OCI-LY3 (cell line): ENCODE results near the gene AKAP1.

ENCODE experiments used
- H2AFZ ChIP-seq: fragments of 200-600, 300-600 bp; shearing (Covaris generic); 2 replicates; pipeline ENCODE4 v1.6.0; 2014; ENCODE audit warnings: antibody characterized with exemption, low read depth, low read length
- H3K27ac ChIP-seq: fragments of 200-600, 300-600 bp; sonication (generic); 2 replicates; pipeline ENCODE4 v1.5.1; 2014; ENCODE audit warnings: mild to moderate bottlenecking, low read length, moderate library complexity, mixed read lengths
- H3K27me3 ChIP-seq: fragments of 200-600, 300-600 bp; sonication (generic); 2 replicates; pipeline ENCODE4 v1.6.1; 2014; ENCODE audit warnings: low read depth, low read length, mixed read lengths
- H3K36me3 ChIP-seq: fragments of 200-600, 300-600 bp; sonication (generic); replicated peaks from 2 replicates; pipeline ENCODE3; 2014; ENCODE audit warnings: low read depth, low read length, mixed read lengths
- H3K4me1 ChIP-seq: fragments of 300-600, 200-600 bp; sonication (generic); 2 replicates; pipeline ENCODE4 v1.6.1; 2014; ENCODE audit warnings: low read length, mixed read lengths
- H3K4me2 ChIP-seq: fragments of 200-600, 300-600 bp; sonication (generic); 2 replicates; pipeline ENCODE4 v1.6.1; 2014; ENCODE audit warnings: low read length, mixed read lengths
- H3K4me3 ChIP-seq: fragments of 300-600, 200-600 bp; sonication (generic); 2 replicates; pipeline ENCODE4 v1.5.1; 2014; ENCODE audit warnings: antibody characterized with exemption, mild to moderate bottlenecking, low read length, moderate library complexity
- H3K79me2 ChIP-seq: fragments of 300-600, 200-600 bp; shearing (Covaris generic); 2 replicates; pipeline ENCODE4 v1.6.1; 2014; ENCODE audit warnings: mild to moderate bottlenecking, low read length, mixed read lengths
- H3K9ac ChIP-seq: fragments of 300-600, 200-600 bp; shearing (Covaris generic); 2 replicates; pipeline ENCODE4 v1.6.0; 2014; ENCODE audit warnings: mild to moderate bottlenecking, low read length, moderate library complexity
- H3K9me3 ChIP-seq: fragments of 200-600, 300-600 bp; shearing (Covaris generic); 2 replicates; pipeline ENCODE4 v1.6.1; 2014; ENCODE audit warnings: low read length, mixed read lengths; ENCODE audit not compliant: insufficient read depth
- H4K20me1 ChIP-seq: fragments of 200-600, 300-600 bp; sonication (generic); 2 replicates; pipeline ENCODE4 v1.6.1; 2016; ENCODE audit warnings: low read length, mixed read lengths; ENCODE audit not compliant: insufficient read depth
- CTCF ChIP-seq: fragments of 200-600, 300-600 bp; sonication (generic); IDR thresholded peaks from 2 replicates; pipeline ENCODE4 v1.5.1; 2014; ENCODE audit warnings: antibody characterized with exemption, low read length, low read depth
- EZH2phosphoT487 ChIP-seq: fragments of 200-600 bp; shearing (Covaris generic); IDR thresholded peaks from 2 replicates; pipeline ENCODE4 v1.6.1; 2018; ENCODE audit warnings: antibody characterized with exemption, mixed run types, low read depth

AKAP1 gene

GRCh38 chr17:57068707-57069106, 16.3 kb upstream of the AKAP1 start:
- no peak overlapping the region for H3K4me2 ChIP-seq

DNA sequence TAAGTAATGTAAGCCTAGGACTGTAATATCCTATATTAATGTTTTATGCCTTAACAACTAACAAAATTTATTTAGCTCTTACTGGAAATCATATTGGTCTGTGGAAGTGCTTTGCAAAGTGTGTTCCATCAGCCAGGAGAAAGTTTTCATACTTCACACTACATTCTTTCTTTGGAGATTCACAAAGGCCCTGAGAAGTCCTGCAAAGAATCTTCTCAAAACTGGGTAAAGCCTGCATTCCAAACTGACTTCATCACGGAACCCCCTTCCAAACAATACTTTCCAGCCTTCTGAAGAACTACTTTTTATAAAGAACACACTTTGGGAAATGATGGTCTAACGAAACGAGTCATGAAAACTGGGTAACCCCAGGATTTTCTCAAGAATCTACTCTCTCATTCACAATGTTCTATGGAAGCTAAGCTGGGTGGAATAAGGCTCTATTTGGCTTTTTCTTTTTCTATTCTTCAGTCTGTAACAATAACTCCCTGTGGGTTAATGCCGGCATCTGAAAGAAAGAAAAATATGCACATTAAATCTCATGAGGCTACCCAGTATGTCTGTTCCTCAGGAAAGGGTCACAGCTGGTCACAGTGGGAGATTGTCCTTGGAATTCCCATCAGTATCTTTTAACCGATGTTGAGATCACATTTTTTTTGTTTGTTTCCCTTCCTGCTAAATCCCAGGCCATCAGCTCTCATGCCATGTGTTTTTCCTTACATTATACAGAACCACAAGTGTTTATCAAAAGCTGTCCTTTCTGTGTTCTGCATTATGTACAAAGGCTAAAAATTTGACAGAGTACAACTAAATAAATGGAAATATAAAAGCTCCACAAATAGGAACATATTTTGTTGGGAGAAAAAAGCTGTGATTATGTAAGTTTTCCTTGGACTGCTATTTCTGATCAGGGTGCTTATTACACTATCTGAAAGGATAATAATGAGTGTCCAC, 12.8 kb upstream of the AKAP1 start:
- H3K9ac ChIP-seq = no peak overlapping the region
- H3K4me2 ChIP-seq = no peak overlapping the region
- H3K9me3 ChIP-seq = no peaks in the 10 kb centered on the region

More at GRCh38 chr17:57068707-57069106, 16.3 kb upstream of the AKAP1 start:
- no peak for TF ChIP-seq EZH2phosphoT487
- TF ChIP-seq CTCF = no peak
- H2AFZ ChIP-seq = no peak overlapping the region
- H3K27ac ChIP-seq = no peak overlapping the region
- H3K4me3 ChIP-seq = no peak overlapping the region
- H3K27me3 ChIP-seq = peaks cover 16% of the 10 kb centered on the region
- H3K79me2 ChIP-seq = no peaks in the 10 kb centered on the region
- H3K4me1 ChIP-seq = no peaks in the 10 kb centered on the region
- H3K36me3 ChIP-seq = no peaks in the 10 kb centered on the region
- no peak overlapping the region for H3K9ac ChIP-seq
- no peaks in the 10 kb centered on the region for H3K9me3 ChIP-seq
- no peaks in the 10 kb centered on the region for H4K20me1 ChIP-seq

GRCh38 chr17:57073626-57074025, 11.4 kb upstream of the AKAP1 start:
- no peak overlapping the region for H2AFZ ChIP-seq
- H3K9me3 ChIP-seq = no peaks in the 10 kb centered on the region
- no peak overlapping the region for H3K27ac ChIP-seq
- H3K36me3 ChIP-seq = no peaks in the 10 kb centered on the region
- no peaks in the 10 kb centered on the region for H3K4me1 ChIP-seq
- H3K9ac ChIP-seq = no peak overlapping the region
- no peak overlapping the region for H3K4me2 ChIP-seq
- no peaks in the 10 kb centered on the region for H4K20me1 ChIP-seq
- TF ChIP-seq EZH2phosphoT487 (no peak), CTCF (no peak)
- no peaks in the 10 kb centered on the region for H3K79me2 ChIP-seq
- peaks cover 19% of the 10 kb centered on the region for H3K27me3 ChIP-seq
- no peak overlapping the region for H3K4me3 ChIP-seq

More for the DNA sequence above, 12.8 kb upstream of the AKAP1 start:
- H3K79me2 ChIP-seq = no peaks in the 10 kb centered on the region
- H3K36me3 ChIP-seq = no peaks in the 10 kb centered on the region
- H3K4me1 ChIP-seq = no peaks in the 10 kb centered on the region
- no peak overlapping the region for H3K4me3 ChIP-seq
- TF ChIP-seq EZH2phosphoT487 (no peak), CTCF (no peak)
- peaks cover 19% of the 10 kb centered on the region for H3K27me3 ChIP-seq
- H4K20me1 ChIP-seq = no peaks in the 10 kb centered on the region
- no peak overlapping the region for H2AFZ ChIP-seq
- no peak overlapping the region for H3K27ac ChIP-seq

GRCh38 chr17:57075193-57075592, 9.9 kb upstream of the AKAP1 start:
- Histone ChIP-seq H3K9me3 (no peaks in the 10 kb centered on the region), H3K27ac (no peak overlapping the region), H3K27me3 (peaks cover 19% of the 10 kb centered on the region), H3K9ac (no peak overlapping the region), H4K20me1 (no peaks in the 10 kb centered on the region), H3K4me1 (peaks cover under 1% of the 10 kb centered on the region; the same call in 1 of the 2 replicates), H3K79me2 (no peaks in the 10 kb centered on the region), H3K36me3 (no peaks in the 10 kb centered on the region), H2AFZ (no peak overlapping the region), H3K4me2 (no peak overlapping the region), H3K4me3 (no peak overlapping the region)
- TF ChIP-seq CTCF (no peak), EZH2phosphoT487 (no peak)
